NT2/D1 (cell line): ENCODE measurements around the gene PNMA6F.

Experiments
- SUZ12 ChIP-seq: IDR thresholded peaks from 2 replicates; pipeline ENCODE4 v1.6.1; 2011; ENCODE audit not compliant: insufficient read length, insufficient read depth; ENCODE audit errors: extremely low read depth
- ZNF274 ChIP-seq: IDR thresholded peaks from 2 replicates; pipeline ENCODE4 v1.6.1; 2011; ENCODE audit warnings: mild to moderate bottlenecking, low read depth, low read length

- no peak for TF ChIP-seq SUZ12
- TF ChIP-seq ZNF274, result no peak
These were observed 22.1 kb upstream of the PNMA6F start for GRCh38 chrX:153343674-153344073.
